Neuronal stem cell (in vitro differentiated cells): Measurements from ENCODE around the gene GREB1.
A peak's percentile ranks its signal among the peaks of the same experiment; 100 is the strongest.

Source experiments
- DNase-seq: peaks from one replicate; pipeline ENCODE4 v3.0.0-alpha.2; 2013; ENCODE audit warnings: low spot score
- H2AFZ ChIP-seq: one replicate; pipeline ENCODE4 v1.6.1; 2013; ENCODE audit warnings: mild to moderate bottlenecking, low read length, inconsistent platforms
- H2AK5ac ChIP-seq: 2 replicates; pipeline ENCODE4 v1.6.1; 2013; ENCODE audit warnings: low read depth, mild to moderate bottlenecking, inconsistent platforms, low read length, moderate library complexity, mixed read lengths
- H2BK120ac ChIP-seq: 2 replicates; pipeline ENCODE4 v1.6.1; 2013; ENCODE audit warnings: low read depth, mild to moderate bottlenecking, inconsistent platforms, low read length, moderate library complexity, mixed read lengths
- H2BK12ac ChIP-seq: one replicate; pipeline ENCODE4 v1.6.1; 2013; ENCODE audit warnings: low read length, inconsistent platforms
- H2BK15ac ChIP-seq: 2 replicates; pipeline ENCODE4 v1.6.1; 2013; ENCODE audit warnings: mild to moderate bottlenecking, low read length, inconsistent platforms, mixed read lengths
- H2BK5ac ChIP-seq: one replicate; pipeline ENCODE4 v1.6.1; 2013; ENCODE audit warnings: inconsistent platforms, mild to moderate bottlenecking, low read length, moderate library complexity
- H3K14ac ChIP-seq: one replicate; pipeline ENCODE4 v1.6.1; 2013; ENCODE audit warnings: low read length, inconsistent platforms
- H3K18ac ChIP-seq: 2 replicates; pipeline ENCODE4 v1.6.1; 2013; ENCODE audit warnings: low read length, inconsistent platforms
- H3K23ac ChIP-seq: 2 replicates; pipeline ENCODE4 v1.6.1; 2013; ENCODE audit warnings: low read depth, mild to moderate bottlenecking, mixed read lengths, low read length, inconsistent platforms; ENCODE audit not compliant: poor library complexity
- H3K27ac ChIP-seq: replicated peaks from 3 replicates; pipeline ENCODE4 v1.5.1; 2013; ENCODE audit warnings: low read length, inconsistent platforms
- H3K27me3 ChIP-seq, 3 experiments: 2 replicates each; pipeline ENCODE4 v1.6.1; 2013; ENCODE audit warnings: low read length in 3 of 3, mild to moderate bottlenecking in 2 of 3, inconsistent platforms in 1 of 3, low read depth in 1 of 3, mixed read lengths in 1 of 3, moderate library complexity in 1 of 3; ENCODE audit not compliant: control insufficient read depth in 3 of 3, insufficient read depth in 3 of 3
- H3K36me3 ChIP-seq, 2 donors: replicated peaks in 1 of 2; 2 replicates each; pipeline ENCODE4 v1.6.1; 2013; ENCODE audit warnings: low read length in 2 of 2; ENCODE audit not compliant: control insufficient read depth in 2 of 2, insufficient read depth in 2 of 2
- H3K4ac ChIP-seq: 2 replicates; pipeline ENCODE4 v1.6.1; 2013; ENCODE audit warnings: inconsistent platforms, mild to moderate bottlenecking, low read length, moderate library complexity
- H3K4me1 ChIP-seq, 2 donors: 1 replicate in 1 of 2; 2 replicates in 1 of 2; pipeline ENCODE4 v1.6.1; 2013; ENCODE audit warnings: low read length in 2 of 2, low read depth in 1 of 2; ENCODE audit not compliant: control insufficient read depth in 2 of 2, insufficient read depth in 1 of 2
- H3K4me2 ChIP-seq: one replicate; pipeline ENCODE4 v1.6.1; 2013; ENCODE audit warnings: mild to moderate bottlenecking, low read length, inconsistent platforms; ENCODE audit not compliant: insufficient read depth, poor library complexity, severe bottlenecking
- H3K4me3 ChIP-seq, 2 donors: 2 replicates each; pipeline ENCODE4 v1.5.1; 2013; ENCODE audit warnings: low read length in 2 of 2, mild to moderate bottlenecking in 2 of 2, inconsistent platforms in 1 of 2, moderate library complexity in 1 of 2
- H3K79me1 ChIP-seq: one replicate; pipeline ENCODE4 v1.6.1; 2013; ENCODE audit warnings: low read depth, mild to moderate bottlenecking, inconsistent platforms, low read length, moderate library complexity
- H3K9ac ChIP-seq: one replicate; pipeline ENCODE4 v1.6.1; 2013; ENCODE audit warnings: mild to moderate bottlenecking, low read depth, low read length, inconsistent platforms; ENCODE audit not compliant: poor library complexity
- H3K9me3 ChIP-seq, 2 donors: replicated peaks in 1 of 2; 2 replicates each; pipeline versions ENCODE3 to v1.6.1; 2013; ENCODE audit warnings: low read length in 2 of 2, mild to moderate bottlenecking in 2 of 2, inconsistent platforms in 1 of 2, low read depth in 1 of 2, mixed read lengths in 1 of 2, moderate library complexity in 1 of 2; ENCODE audit not compliant: control insufficient read depth in 2 of 2, insufficient read depth in 1 of 2
- H4K8ac ChIP-seq: one replicate; pipeline ENCODE4 v1.6.1; 2013; ENCODE audit warnings: low read depth, mild to moderate bottlenecking, inconsistent platforms, low read length, moderate library complexity
- H4K91ac ChIP-seq: one replicate; pipeline ENCODE4 v1.6.1; 2013; ENCODE audit warnings: low read length, low read depth, mild to moderate bottlenecking, inconsistent platforms; ENCODE audit not compliant: poor library complexity
- WGBS, 2 donors: extraction: QIAGEN DNeasy Blood & Tissue Kit; methylation state at CpG; one replicate each; pipeline ENCODE4 v1.1.7; 2013; ENCODE audit warnings: missing lambda C conversion rate in 2 of 2, mixed read lengths in 1 of 2; ENCODE audit not compliant: insufficient read length in 2 of 2, insufficient replicate concordance in 1 of 2; ENCODE audit errors: extremely low coverage in 2 of 2; 5-methylcytosine and 5-hydroxymethylcytosine counted together

The GREB1 gene

DNA sequence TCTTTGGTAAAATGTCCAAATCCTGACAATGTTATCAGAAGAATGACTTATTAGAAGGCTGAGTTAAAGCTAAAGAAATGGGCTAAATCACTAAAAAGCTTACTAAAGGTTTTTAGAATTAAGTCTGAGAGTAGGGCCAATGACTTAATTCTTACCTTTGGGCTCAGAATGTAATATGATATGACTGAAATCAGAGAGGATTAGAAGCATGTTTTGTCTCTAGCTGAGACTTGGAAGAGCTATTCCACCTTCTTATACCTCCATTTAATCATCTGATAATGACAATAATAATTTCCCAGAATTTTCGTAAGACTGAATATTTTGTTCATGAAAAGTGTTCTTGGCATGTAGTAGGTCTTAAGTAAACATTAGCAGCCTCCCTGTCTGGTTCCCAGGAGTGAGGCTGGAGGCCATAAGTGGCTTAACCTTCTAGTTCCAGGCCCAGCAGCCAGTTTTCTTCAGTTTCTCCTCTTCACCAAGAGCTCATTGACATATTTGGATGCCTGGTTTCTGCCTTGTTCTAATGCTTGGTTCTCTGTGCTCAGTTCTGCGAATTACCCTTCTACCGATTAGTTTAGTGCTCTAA is 42.4 kb upstream of the GREB1 start:
- no peak overlapping the region for H3K14ac ChIP-seq
- H3K4me1 ChIP-seq = peaks cover 16 to 20% of the 10 kb centered on the region in 2 donors
- no peak overlapping the region for H3K27ac ChIP-seq
- no peak overlapping the region for H4K8ac ChIP-seq
- H2BK5ac ChIP-seq = no peak overlapping the region
- H4K91ac ChIP-seq = no peak overlapping the region
- H2BK12ac ChIP-seq = no peak overlapping the region
- H2AFZ ChIP-seq = no peak overlapping the region
- H3K4me3 ChIP-seq = no peak overlapping the region
- H3K79me1 ChIP-seq = peaks cover 9% of the 10 kb centered on the region
- H2BK120ac ChIP-seq = no peak overlapping the region
- peaks cover 0 to 67% of the 10 kb centered on the region in 2 donors for H3K36me3 ChIP-seq
- H3K4ac ChIP-seq = no peak overlapping the region
- H2BK15ac ChIP-seq = no peak overlapping the region
- no peak overlapping the region for H2AK5ac ChIP-seq
- no peak for DNase-seq
- H3K27me3 ChIP-seq = no peaks in the 10 kb centered on the region
- H3K4me2 ChIP-seq = no peak overlapping the region
- no peak overlapping the region for H3K9ac ChIP-seq
- WGBS, 2 donors = no CpG with 5 or more reads among the region's 3 CpGs
- peaks cover 2 to 71% of the 10 kb centered on the region in 2 donors for H3K9me3 ChIP-seq
- no peak overlapping the region for H3K18ac ChIP-seq
- no peak overlapping the region for H3K23ac ChIP-seq

DNA sequence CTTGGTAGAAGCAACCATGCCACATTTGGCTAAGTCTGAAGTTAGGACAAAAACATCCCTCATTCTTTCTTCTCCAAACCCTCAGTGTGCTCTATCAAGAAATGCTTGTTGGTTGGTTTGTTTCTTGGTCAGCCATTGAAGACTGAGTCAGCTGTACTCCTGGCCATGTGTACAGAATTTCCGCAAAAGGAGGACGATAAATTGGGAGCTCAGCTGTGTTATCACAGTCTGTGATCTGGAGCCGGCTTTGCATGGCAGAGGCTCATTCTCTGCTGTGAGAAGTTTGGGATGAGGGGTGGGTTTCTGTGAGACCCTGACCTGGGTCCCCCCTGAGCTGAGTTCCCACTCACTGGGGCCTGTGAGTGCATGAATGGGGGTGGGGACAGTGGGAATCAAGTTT is 41.6 kb upstream of the GREB1 start:
- no peak overlapping the region for H2BK120ac ChIP-seq
- no peak overlapping the region for H2BK5ac ChIP-seq
- no peak for DNase-seq

DNA sequence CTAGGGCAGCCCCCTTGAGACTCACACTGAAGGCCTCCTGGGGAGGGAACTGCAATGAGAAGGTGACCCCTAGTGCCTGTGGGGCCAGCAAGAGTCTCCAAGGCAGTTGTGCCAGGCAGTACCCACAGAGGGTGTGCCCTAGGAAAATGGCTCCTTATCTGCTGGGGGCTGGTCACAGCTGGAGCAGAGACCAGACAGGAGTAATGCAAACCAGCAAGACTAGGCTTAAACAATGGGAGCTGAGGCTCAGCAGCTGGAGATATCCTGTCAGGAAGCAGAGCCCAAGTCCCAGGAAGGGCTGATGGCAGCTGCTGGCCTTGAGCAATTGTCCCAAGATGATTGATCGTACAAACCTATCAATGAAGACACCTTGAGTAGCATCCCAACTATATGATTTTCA is 41.1 kb upstream of the GREB1 start:
- no peak overlapping the region for H2BK15ac ChIP-seq
- no peak overlapping the region for H2BK12ac ChIP-seq
- H3K9me3 ChIP-seq = peaks cover 2 to 58% of the 10 kb centered on the region in 2 donors
- H3K18ac ChIP-seq = no peak overlapping the region
- no peak overlapping the region for H4K8ac ChIP-seq
- H3K14ac ChIP-seq = no peak overlapping the region
- WGBS, 2 donors = no CpG with 5 or more reads among the region's 1 CpG
- H2BK5ac ChIP-seq = peak overlapping the region; percentile 10
- H3K4ac ChIP-seq = no peak overlapping the region
- no peak overlapping the region for H3K4me3 ChIP-seq
- H3K9ac ChIP-seq = no peak overlapping the region
- peaks cover 9% of the 10 kb centered on the region for H3K79me1 ChIP-seq
- no peak overlapping the region for H4K91ac ChIP-seq
- H3K27me3 ChIP-seq = no peaks in the 10 kb centered on the region
- no peak overlapping the region for H2BK120ac ChIP-seq
- no peak overlapping the region for H3K4me2 ChIP-seq
- H3K4me1 ChIP-seq = peaks cover 20 to 29% of the 10 kb centered on the region in 2 donors
- DNase-seq = no peak
- no peak overlapping the region for H2AK5ac ChIP-seq
- peaks cover 0 to 54% of the 10 kb centered on the region in 2 donors for H3K36me3 ChIP-seq
- no peak overlapping the region for H2AFZ ChIP-seq
- no peak overlapping the region for H3K27ac ChIP-seq
- H3K23ac ChIP-seq = peak overlapping the region; percentile 45

More for the DNA sequence above, 41.6 kb upstream of the GREB1 start:
- H3K18ac ChIP-seq = no peak overlapping the region
- no peaks in the 10 kb centered on the region for H3K27me3 ChIP-seq
- no peak overlapping the region for H3K23ac ChIP-seq
- H2AFZ ChIP-seq = no peak overlapping the region
- H2BK15ac ChIP-seq = no peak overlapping the region
- no peak overlapping the region for H2BK12ac ChIP-seq
- H3K9ac ChIP-seq = no peak overlapping the region
- H4K8ac ChIP-seq = no peak overlapping the region
- H3K79me1 ChIP-seq = peaks cover 9% of the 10 kb centered on the region
- no peak overlapping the region for H3K4ac ChIP-seq
- H2AK5ac ChIP-seq = no peak overlapping the region
- peaks cover 2 to 63% of the 10 kb centered on the region in 2 donors for H3K9me3 ChIP-seq
- peaks cover 20 to 24% of the 10 kb centered on the region in 2 donors for H3K4me1 ChIP-seq
- peaks cover 0 to 59% of the 10 kb centered on the region in 2 donors for H3K36me3 ChIP-seq
- no peak overlapping the region for H3K14ac ChIP-seq
- no peak overlapping the region for H3K27ac ChIP-seq
- H3K4me3 ChIP-seq = no peak overlapping the region
- no CpG with 5 or more reads among the region's 3 CpGs for WGBS, 2 donors
- H4K91ac ChIP-seq = no peak overlapping the region
- H3K4me2 ChIP-seq = no peak overlapping the region

DNA sequence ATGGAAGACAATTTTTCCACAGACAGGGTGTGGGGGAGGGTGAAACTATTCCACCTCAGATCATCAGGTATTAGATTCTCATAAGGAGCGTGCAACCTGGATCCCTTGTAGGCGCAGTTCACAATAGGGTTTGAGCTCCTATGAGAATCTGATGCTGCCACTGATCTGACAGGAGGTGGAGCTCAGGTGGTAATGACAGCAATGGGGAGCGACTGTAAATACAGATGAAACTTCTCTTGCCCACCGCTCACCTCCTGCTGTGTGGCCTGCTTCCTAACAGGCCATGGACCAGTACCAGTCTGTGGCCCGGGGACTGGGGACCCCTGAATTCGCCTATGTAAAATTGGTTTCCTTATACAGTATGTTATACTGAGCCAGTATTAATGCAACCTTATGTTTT is 40.6 kb upstream of the GREB1 start:
- Histone ChIP-seq H3K14ac (no peak overlapping the region), H3K4me3 (no peak overlapping the region), H3K18ac (no peak overlapping the region), H2AK5ac (no peak overlapping the region), H3K23ac (no peak overlapping the region), H3K9ac (no peak overlapping the region), H3K4me1 (peaks cover 20 to 34% of the 10 kb centered on the region in 2 donors), H3K4ac (no peak overlapping the region), H2BK5ac (no peak overlapping the region), H3K27ac (no peak overlapping the region), H3K4me2 (no peak overlapping the region), H3K36me3 (peaks cover 0 to 49% of the 10 kb centered on the region in 2 donors), H2BK15ac (no peak overlapping the region), H4K8ac (no peak overlapping the region), H2BK12ac (no peak overlapping the region), H2AFZ (no peak overlapping the region), H3K79me1 (peaks cover 9% of the 10 kb centered on the region), H4K91ac (no peak overlapping the region), H3K27me3 (no peaks in the 10 kb centered on the region), H3K9me3 (peaks cover 2 to 53% of the 10 kb centered on the region in 2 donors), H2BK120ac (no peak overlapping the region)
- WGBS, 2 donors = no CpG with 5 or more reads among the region's 6 CpGs
- no peak for DNase-seq
